ENCODE data around the gene MAPKBP1.
A peak's percentile ranks its signal among the peaks of the same experiment; 100 is the strongest.

Gene MAPKBP1

DNA sequence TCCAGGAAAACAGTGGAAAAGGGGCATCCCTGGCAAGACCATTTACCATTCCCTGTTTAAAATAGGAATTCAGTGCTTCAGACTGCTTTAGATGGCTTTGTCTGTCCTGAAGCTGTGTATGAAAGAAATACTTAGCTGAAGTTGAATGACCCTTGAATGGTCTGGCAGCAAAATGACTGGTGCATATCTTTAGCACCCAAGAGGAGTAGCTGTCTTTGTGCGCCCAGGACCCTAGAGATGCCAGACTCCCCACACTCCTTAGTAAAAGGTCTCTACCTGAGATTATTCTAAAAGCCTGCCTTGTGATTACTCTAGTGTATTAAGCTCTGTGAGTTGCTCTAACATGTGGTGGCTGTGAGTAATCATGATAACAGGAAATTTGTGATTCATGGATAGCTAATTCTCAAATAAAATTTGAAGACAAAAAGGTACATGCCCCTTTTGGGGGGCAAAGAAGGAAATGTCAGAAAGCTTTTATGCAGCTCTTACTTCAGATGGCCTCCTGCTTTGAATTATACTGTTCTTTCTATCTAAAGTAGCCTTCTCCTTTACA, 3.2 kb downstream of the MAPKBP1 start:
- no peak overlapping the region for H3K4me3 Mint-ChIP-seq
- no peak overlapping the region for H3K27ac Mint-ChIP-seq

DNA sequence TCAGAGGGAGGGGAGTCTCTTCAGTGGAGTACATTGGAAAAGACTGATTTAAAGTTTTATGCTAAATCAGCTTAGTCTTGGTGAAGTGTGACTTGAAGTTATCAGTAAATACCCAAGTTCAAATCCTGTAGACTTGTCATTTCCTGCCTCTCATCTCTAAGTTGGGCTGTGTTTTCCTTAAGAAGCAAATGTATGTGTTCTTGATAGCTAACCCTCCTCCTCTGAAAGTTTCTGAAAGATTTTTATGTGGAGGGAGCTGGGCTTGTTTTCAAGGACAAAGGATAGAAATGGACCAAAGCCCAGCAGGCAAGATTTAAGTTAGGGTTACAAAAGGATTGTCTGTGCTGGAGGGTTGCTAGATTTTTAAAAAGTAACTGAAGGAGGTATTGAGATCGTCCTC, 4.2 kb downstream of the MAPKBP1 start:
- Mint-ChIP-seq H3K9me3 (no peaks in the 10 kb centered on the region), H3K36me3 (ENCODE audit: low read depth) (no peaks in the 10 kb centered on the region), H3K4me3 (no peak overlapping the region), H3K27ac (no peak overlapping the region), H3K4me1 (peaks cover 61% of the 10 kb centered on the region), H3K27me3 (no peaks in the 10 kb centered on the region)
- DNase-seq, result no peak
- no peak for ATAC-seq

More for the DNA sequence above, 3.2 kb downstream of the MAPKBP1 start:
- ATAC-seq (no peak), DNase-seq (no peak)
- H3K9me3 Mint-ChIP-seq, result no peaks in the 10 kb centered on the region
- no peaks in the 10 kb centered on the region for H3K27me3 Mint-ChIP-seq
- H3K36me3 Mint-ChIP-seq (ENCODE audit: low read depth), result no peaks in the 10 kb centered on the region
- H3K4me1 Mint-ChIP-seq, result peaks cover 62% of the 10 kb centered on the region

DNA sequence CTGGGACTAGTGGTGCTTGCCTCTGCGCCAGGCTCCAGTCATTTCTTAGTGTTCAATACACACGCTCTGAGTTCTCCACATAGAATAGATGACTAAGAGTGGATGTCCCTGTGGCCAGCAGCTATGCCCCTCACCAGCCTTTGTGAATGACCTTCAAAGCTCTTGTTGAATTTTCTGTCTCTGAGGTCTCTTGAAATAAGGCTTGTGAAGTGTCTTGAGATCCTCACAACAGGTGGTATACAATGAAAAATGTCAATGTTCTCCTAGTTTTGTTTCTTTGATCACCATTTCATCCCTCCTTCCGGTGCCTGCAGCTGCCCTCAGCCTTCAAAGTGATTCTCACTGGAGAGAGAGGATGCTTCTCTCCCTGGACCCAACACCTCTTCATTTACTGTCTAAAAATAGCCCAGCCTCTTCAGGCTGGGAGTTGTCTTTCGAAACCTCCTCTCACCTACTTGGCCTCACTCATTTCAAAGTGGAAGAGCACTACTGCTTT, 5.4 kb downstream of the MAPKBP1 start:
- H3K9me3 Mint-ChIP-seq, result no peaks in the 10 kb centered on the region
- H3K27me3 Mint-ChIP-seq, result no peaks in the 10 kb centered on the region
- no peaks in the 10 kb centered on the region for H3K36me3 Mint-ChIP-seq (ENCODE audit: low read depth)
- ATAC-seq, result no peak
- peaks cover 57% of the 10 kb centered on the region for H3K4me1 Mint-ChIP-seq
- peak overlapping the region; percentile 3 for H3K27ac Mint-ChIP-seq
- no peak overlapping the region for H3K4me3 Mint-ChIP-seq
- no peak for DNase-seq

DNA sequence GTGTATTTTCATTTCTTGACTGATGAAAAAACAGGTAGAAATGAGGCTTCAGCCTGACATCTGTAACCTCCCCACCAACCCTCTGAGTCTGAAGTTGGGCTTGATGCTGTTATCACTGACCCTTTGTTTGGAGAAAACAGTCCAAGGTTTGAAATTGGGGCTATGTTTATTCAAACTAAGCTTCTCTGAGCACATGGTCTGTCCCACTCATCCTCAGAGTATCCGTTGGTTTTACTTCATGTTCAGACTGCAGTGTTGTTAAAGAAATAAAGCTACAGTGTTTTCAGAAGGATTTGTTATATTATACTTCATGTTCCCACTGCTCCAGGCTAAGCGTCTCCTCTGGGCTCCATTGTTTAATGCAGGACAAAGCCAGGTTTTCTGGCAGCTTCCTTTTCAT, 6.0 kb downstream of the MAPKBP1 start:
- no peaks in the 10 kb centered on the region for H3K27me3 Mint-ChIP-seq
- H3K9me3 Mint-ChIP-seq, result no peaks in the 10 kb centered on the region
- H3K27ac Mint-ChIP-seq, result peak overlapping the region; percentile 3
- no peak overlapping the region for H3K4me3 Mint-ChIP-seq
- H3K4me1 Mint-ChIP-seq, result peaks cover 54% of the 10 kb centered on the region
- ATAC-seq, result no peak
- no peaks in the 10 kb centered on the region for H3K36me3 Mint-ChIP-seq (ENCODE audit: low read depth)
- no peak for DNase-seq

DNA sequence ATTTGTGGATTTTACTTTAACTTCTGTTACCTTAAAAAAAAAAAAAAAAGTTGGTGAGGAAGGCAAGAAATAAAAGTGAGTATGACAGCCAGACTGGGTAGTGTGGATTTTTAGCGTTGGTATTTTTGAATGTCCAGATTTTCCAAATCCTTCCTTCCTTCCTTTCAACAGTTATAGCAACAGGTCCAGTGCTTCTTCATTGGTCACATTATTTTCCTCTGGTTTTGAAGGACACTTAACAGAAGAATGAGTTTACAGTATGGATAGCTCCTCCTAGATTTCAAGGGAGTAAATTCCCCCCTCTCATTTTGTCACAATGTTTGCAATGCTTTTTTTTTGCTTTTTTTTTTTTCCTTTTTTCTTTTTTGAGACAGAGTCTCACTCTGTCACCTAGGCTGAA, 6.4 kb downstream of the MAPKBP1 start:
- Mint-ChIP-seq H3K9me3 (no peaks in the 10 kb centered on the region), H3K4me3 (no peak overlapping the region), H3K27me3 (no peaks in the 10 kb centered on the region), H3K36me3 (ENCODE audit: low read depth) (no peaks in the 10 kb centered on the region), H3K4me1 (peaks cover 50% of the 10 kb centered on the region), H3K27ac (no peak overlapping the region)
- no peak for DNase-seq
- no peak for ATAC-seq

DNA sequence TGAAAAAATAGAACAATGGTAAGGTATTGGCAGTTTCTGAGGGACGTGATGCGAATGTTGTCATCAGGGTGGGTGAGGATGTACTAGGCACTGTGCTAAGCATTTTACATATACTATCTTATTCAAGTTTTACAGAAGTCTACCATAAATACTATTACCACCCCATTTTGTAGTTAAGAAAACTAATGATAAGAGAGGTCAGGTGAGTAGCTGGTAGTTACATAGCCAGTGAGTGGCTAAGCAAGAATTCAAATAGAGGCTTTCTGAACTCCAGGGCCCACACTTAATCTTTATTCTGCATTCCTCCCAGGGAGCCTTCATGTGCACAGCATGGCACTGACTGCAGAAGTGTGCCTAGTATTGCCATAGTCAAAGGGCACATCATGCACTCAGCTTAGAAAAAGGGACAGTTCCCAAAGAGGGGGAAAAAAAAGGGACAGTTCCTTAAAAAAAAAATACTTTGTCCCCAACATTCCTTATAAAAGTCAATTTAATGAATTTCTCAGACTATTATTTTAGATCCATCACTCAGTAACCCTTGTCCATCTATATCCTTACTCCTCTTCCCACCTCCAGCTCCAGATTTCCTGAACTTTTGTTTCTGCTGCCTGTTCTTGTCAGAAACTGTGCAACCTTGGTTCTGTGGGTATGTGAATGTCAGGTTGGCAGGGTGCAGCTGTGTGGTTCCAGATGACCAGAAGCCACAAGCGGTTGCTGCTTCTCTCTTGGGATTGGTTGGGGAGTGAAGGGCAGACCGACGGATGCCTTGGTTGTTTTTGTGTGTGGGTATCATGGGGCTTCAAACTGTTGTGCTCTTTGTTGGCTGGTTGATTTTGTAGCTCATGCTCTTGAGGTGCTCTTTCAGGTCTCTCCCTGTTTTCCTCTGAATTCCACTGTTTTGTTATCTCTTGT, 8.3 kb downstream of the MAPKBP1 start:
- no peak for ATAC-seq
- Mint-ChIP-seq H3K27me3 (no peaks in the 10 kb centered on the region), H3K4me3 (no peak overlapping the region), H3K9me3 (no peaks in the 10 kb centered on the region), H3K4me1 (peaks cover 33% of the 10 kb centered on the region), H3K36me3 (ENCODE audit: low read depth) (no peaks in the 10 kb centered on the region), H3K27ac (no peak overlapping the region)
- DNase-seq, result no peak

DNA sequence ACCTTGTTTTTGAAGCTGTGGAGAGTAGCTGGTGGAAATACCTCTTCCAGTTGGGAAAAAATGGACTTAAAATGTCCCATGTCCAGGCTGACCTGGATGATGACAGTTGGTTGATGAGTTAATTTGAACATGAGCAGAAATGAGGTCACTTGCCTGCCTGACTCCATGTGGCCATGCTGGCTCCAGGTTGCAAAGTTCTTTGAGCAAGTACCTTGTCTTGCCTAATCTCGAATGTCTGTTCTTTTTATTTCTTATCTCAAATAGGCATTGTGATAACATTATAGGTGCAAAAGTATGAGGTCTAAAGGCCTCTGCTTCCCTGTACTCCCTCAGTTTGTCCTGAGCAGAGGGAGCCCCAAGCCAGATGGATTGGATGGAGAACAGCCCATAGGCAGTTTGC, 9.0 kb downstream of the MAPKBP1 start:
- ATAC-seq (no peak), DNase-seq (no peak)
- H3K36me3 Mint-ChIP-seq (ENCODE audit: low read depth), result no peaks in the 10 kb centered on the region
- no peaks in the 10 kb centered on the region for H3K9me3 Mint-ChIP-seq
- no peaks in the 10 kb centered on the region for H3K27me3 Mint-ChIP-seq
- peaks cover 27% of the 10 kb centered on the region for H3K4me1 Mint-ChIP-seq
- no peak overlapping the region for H3K27ac Mint-ChIP-seq
- no peak overlapping the region for H3K4me3 Mint-ChIP-seq

DNA sequence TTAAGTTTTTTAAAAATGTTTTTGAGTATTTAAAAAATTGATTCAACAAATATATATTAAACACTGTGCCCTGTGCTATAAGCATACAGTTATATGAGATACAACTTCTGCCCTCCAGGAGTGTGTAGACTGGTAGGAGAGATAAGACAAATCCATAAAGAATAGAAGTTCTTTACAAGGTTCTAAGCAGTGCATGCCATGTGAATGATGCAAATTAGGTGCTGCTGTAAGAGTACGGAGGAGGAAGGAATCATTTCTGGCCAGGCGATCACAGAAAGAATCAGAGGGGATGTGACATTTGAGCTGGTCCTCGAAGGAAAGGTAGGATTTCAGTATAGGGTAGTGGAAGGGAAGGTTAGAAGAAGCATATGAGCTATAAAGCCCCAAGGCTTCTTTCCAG, 14.0 kb downstream of the MAPKBP1 start:
- no peaks in the 10 kb centered on the region for H3K36me3 Mint-ChIP-seq (ENCODE audit: low read depth)
- no peaks in the 10 kb centered on the region for H3K9me3 Mint-ChIP-seq
- DNase-seq (no peak), ATAC-seq (no peak)
- H3K27ac Mint-ChIP-seq, result no peak overlapping the region
- peaks cover 47% of the 10 kb centered on the region for H3K4me1 Mint-ChIP-seq
- no peak overlapping the region for H3K4me3 Mint-ChIP-seq
- H3K27me3 Mint-ChIP-seq, result no peaks in the 10 kb centered on the region

DNA sequence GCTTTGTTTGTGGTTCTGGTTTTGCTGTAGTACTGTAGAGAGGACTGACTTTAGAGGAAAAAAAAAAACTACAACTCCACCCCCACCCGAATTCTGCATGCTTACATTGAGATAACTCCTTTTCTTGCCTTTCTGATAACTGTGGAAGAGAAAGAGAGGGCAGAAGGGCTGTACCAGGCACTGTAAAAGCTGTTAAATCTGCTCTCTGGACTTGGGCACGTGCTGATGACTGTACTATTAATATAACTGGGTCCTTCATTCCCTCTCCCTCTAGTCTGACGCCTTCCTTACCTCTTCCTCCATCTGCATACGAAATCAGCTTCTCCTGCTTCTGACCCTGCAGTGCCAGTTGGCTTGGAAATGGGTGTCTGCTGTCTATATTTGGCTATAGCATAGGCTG, 15.0 kb downstream of the MAPKBP1 start:
- H3K27ac Mint-ChIP-seq, result no peak overlapping the region
- ATAC-seq, result no peak
- H3K4me1 Mint-ChIP-seq, result peaks cover 45% of the 10 kb centered on the region
- H3K27me3 Mint-ChIP-seq, result no peaks in the 10 kb centered on the region
- no peaks in the 10 kb centered on the region for H3K9me3 Mint-ChIP-seq
- no peak for DNase-seq
- no peak overlapping the region for H3K4me3 Mint-ChIP-seq
- no peaks in the 10 kb centered on the region for H3K36me3 Mint-ChIP-seq (ENCODE audit: low read depth)

DNA sequence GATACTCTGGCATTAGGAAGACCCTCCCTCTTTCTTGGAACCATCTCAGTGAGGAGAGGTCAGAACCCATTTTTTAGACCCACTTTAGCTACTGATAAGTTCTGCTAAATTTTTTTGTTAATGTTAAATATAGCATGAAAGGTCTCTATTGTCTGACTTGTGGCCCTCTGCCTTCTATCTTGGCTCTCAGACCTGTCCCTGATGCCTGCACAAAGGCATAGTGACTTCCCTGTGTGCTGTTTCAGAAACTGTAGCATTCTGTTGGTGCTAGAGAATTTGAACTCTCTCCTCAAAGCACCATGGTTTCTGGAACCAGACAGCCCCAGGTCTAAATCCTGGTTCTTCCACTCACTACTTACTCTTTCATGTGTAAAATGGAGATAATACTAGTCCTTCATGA, 15.4 kb downstream of the MAPKBP1 start:
- Mint-ChIP-seq H3K4me3 (no peak overlapping the region), H3K4me1 (peaks cover 45% of the 10 kb centered on the region), H3K9me3 (no peaks in the 10 kb centered on the region), H3K27ac (no peak overlapping the region), H3K27me3 (no peaks in the 10 kb centered on the region), H3K36me3 (ENCODE audit: low read depth) (no peaks in the 10 kb centered on the region)
- DNase-seq, result no peak
- no peak for ATAC-seq

DNA sequence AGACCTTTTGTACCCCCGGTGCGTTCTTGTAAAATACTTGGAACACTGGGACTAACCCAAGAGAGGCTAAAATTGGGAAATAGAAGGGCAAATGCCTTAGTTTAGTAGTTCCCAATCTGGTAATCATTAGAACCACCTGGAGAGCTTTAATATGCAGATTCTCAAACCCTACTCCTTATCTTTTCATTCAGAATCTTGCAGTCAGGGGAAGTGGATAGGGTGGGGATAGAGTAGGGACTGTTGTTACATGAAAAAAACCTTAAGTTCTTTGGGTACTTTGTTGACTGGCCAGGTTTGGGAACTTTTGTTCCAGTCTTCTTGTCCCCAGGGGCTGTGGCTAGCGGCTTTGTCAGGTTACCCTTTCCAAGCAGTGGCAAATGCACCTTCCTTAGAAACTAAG, 15.9 kb downstream of the MAPKBP1 start:
- H3K27ac Mint-ChIP-seq, result no peak overlapping the region
- peaks cover 45% of the 10 kb centered on the region for H3K4me1 Mint-ChIP-seq
- H3K9me3 Mint-ChIP-seq, result no peaks in the 10 kb centered on the region
- no peak for ATAC-seq
- no peak overlapping the region for H3K4me3 Mint-ChIP-seq
- DNase-seq, result no peak
- no peaks in the 10 kb centered on the region for H3K27me3 Mint-ChIP-seq
- H3K36me3 Mint-ChIP-seq (ENCODE audit: low read depth), result no peaks in the 10 kb centered on the region

DNA sequence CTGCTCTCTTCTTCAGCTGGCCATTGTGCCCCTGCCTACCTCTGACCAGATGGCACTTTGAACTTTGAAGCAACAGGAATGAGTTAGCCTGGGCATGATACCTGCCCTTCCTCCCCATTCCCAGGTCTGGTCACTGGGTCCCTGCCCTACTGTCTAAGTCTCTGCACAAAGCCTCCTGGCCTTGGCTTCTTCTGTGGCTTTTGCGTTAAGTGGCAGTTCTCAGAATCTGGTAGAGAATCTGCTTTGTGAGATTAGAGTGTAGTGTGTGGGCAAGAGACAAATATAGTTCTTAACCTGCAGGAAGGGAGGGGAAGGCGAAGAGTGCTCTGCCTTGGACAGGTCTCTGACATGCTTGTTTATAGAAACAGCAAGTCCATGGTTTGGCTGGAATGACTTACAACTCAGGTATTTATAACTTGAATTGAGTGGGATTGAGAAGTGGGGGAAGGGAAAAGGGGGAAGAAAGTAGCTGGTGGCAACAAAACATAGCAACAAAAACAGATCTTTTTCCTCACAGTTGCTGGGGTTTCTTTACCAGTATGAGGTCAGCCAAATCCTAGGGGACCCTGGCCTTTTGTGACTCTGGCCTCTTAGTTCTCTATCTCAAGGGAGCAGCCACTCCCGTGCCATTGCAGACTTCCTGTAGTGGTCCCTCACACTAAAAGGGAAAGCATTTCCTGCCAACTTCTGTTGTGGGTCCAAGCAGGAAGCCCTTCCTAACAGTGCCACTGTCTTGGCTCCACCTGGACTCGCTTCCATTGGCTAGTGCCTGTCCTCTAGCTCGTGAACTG, 16.7 kb downstream of the MAPKBP1 start:
- Mint-ChIP-seq H3K4me3 (peak overlapping the region; percentile 46), H3K27ac (peak overlapping the region; percentile 57), H3K4me1 (peaks cover 48% of the 10 kb centered on the region), H3K9me3 (no peaks in the 10 kb centered on the region), H3K27me3 (no peaks in the 10 kb centered on the region), H3K36me3 (ENCODE audit: low read depth) (no peaks in the 10 kb centered on the region)
- DNase-seq, result no peak
- ATAC-seq, result peak; percentile 28

DNA sequence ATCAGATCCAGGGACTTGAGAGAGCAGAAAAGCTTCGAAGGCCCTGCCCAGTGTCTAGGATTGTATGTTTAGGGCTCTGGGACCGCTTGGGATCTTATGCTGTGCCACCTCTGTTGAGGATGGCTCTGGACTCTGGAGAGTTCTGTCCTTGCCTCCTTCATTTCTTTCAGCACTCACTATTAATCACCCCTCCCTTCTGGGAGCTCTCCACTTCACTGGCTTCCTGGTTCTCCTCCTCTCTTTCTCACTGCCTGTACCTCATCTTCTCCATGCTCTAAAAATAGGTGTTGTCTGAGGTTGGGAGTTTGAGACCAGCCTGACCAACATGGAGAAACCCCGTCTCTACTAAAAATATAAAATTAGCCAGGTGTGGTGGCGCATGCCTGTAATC, 17.3 kb downstream of the MAPKBP1 start:
- Mint-ChIP-seq H3K4me1 (peaks cover 51% of the 10 kb centered on the region), H3K9me3 (no peaks in the 10 kb centered on the region), H3K36me3 (ENCODE audit: low read depth) (no peaks in the 10 kb centered on the region), H3K27ac (peak overlapping the region; percentile 57), H3K27me3 (no peaks in the 10 kb centered on the region), H3K4me3 (no peak overlapping the region)
- no peak for ATAC-seq
- DNase-seq, result no peak

DNA sequence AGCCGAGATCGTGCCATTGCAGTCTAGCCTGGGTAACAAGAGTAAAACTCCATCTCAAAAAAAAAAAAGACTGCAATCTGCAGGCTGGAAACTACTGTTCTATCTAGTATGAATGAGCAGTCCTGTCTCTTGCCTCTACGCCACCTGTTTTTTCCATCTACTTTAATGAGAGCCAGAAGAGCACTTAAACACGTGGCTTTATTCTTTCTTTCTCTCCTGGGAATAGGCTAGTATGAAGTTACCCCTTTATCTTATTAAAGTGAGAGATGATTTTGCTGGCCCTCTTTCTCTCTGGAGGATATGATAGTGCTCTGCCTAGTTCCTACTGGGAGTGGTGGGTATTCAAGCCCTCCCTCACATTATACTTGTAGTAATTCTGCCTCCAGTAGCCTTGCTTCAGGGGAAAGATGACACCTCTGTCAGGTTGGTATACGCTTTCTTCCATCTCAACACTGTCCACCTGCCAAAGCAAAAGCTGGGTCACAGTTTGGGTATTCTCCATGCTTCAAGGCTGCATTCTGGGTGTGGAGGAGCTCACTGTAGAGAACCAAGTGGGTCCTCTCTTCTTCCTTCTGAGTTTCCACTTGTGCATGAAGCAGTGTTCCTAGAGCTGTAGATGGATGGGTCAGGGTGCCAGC, 17.8 kb downstream of the MAPKBP1 start:
- DNase-seq (no peak), ATAC-seq (no peak)
- Mint-ChIP-seq H3K9me3 (no peaks in the 10 kb centered on the region), H3K4me1 (peaks cover 54% of the 10 kb centered on the region), H3K4me3 (no peak overlapping the region), H3K27me3 (no peaks in the 10 kb centered on the region), H3K36me3 (ENCODE audit: low read depth) (no peaks in the 10 kb centered on the region), H3K27ac (no peak overlapping the region)

Measured in activated naive CD8-positive, alpha-beta T cell treated with anti-CD3 and anti-CD28 coated beads, Interleukin-2, amount 50 U/mL, for 24 hours (primary cell).